Germinal center (tissue), 1 donor: ENCODE results near the gene UBAC2.
"Not testable (repeated sequence)": the region's sequence is repeated elsewhere in the genome, so short reads cannot be mapped to it uniquely, and the experiment has no call there.

Experiments used
- DNase-seq: peaks from one replicate; pipeline ENCODE4 v3.0.0; 2012; ENCODE audit warnings: mixed read lengths, low spot score

The UBAC2 gene

DNA sequence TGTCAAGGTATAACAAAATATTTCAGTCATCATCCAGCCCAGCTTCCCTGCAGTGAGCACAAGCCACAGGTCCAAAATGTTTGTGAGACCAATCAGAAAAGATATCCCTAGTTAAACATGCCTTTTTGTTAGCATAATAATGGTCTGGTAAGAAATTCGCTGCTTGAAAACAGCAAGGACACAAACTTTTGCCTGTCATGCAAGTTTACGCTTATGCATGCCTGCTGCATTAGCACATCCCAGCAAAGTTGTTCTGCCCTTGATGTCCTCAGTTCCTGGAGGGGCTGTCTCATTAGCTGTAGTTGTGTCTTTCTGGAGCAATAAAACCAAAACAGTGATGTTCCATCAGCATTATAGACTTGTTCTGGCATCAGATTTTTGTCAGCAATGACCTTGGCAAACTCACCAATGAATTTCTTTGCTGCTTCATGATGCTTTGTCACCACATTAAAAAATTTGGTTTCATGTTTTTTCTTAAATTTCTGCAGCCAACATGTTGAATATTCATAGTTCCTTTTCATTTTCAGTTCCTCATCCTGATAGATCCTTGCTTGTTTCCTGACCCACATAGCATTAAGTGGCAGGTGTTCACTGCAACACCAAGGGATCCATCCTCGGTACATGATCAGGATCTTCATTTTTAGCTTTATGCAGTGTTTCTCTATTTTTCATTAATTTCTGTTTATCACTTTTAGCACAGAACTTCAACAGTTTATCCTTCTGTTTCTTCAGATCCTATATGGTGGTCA lies 178.5 kb downstream of the UBAC2 start:
- DNase-seq, result no peak

DNA sequence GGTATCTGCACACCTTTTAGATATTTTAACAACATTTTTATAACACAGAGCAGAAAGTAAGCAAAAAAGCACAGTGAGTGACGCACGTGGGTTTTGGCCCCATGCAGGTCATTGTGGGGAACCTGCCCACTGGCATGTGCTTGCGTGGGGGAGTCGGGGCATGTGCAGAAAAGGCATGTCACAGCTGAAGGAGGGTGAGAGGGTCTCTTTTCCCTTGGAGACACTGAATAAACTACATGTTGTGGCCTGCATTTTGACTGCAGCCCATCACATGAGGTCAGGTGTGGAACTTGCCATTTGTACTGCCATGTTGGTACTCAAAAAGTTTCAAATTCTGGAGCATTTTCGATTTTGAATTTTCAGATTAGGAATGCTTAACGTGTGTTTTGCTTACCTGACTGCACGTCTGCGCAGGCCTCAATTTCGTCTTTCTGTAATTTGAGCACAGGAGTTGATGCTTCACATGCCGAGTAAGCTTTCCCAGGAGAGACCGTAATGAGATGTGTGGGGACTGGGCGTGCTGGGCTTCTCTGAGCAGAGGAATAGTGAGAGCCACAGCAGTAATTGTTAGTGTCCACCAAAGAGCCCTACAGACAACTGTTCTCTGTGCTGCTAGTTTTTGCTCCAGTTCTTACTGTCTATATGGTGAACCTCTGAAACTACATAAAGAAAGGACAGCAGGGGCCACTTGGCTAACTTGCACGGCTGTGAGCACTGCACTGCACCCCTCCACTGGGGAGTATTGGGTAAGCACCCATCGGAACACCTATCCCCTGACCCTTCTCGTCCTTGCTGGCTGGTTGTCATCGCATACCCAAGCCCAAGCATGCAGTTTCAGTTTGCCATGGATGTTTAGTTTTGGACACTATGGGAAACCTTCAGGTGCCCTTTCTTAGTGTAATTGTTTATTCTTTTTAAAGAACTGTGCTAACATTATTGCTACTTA lies 179.5 kb downstream of the UBAC2 start:
- DNase-seq, result no peak

DNA sequence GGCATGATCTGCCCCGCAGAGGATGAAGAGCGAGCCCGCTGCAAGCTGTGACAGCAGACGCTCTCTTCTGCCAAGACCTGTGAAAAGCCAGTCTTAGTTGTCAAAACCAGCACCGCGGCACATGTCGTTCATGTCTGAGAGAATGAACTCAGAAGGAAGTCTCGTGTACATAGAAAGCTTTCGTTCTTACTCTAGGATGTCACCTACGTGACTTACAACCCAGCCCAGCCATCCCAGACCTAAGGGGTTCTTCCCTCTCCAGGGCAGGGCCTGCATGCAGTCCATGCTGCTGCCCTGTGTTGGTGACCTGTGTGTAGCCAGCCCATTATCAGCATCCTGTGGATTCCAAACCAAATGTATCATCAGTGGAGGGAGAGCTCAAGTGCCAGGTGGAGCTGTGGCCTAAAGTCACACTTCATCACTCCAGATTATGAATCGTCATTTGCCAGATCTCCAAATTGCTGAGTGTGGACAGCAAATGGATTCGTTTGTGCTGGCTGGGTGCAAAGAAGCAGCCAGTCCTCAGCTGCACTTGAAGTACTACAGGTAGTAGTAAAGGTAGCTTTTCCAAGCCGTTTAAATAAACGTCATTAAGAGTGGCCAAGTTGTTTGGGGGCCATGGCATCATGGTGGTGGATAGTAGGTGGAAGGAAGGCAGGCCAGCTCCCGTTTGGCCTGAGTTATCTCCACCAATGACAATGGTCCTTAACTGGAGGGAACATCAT lies 180.4 kb downstream of the UBAC2 start:
- no peak for DNase-seq

DNA sequence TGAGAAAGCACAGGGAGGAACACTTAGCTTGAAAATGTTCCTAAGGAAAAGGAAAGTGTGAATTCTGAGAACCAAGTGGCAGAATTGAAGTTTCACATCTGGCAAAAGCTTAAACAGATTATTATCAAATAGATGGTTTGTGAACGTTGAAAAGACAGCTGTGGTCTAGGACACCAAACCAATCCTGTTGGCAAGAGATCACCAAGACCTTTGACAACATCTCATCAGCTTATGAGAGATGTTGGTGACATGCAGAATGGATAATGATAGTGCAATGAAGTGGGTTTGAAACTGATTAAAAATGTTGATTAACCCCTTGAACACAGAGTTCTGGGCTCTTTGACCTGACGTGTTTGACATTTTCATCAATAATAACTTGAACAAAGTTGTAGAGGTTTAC lies 181.1 kb downstream of the UBAC2 start:
- no peak for DNase-seq

DNA sequence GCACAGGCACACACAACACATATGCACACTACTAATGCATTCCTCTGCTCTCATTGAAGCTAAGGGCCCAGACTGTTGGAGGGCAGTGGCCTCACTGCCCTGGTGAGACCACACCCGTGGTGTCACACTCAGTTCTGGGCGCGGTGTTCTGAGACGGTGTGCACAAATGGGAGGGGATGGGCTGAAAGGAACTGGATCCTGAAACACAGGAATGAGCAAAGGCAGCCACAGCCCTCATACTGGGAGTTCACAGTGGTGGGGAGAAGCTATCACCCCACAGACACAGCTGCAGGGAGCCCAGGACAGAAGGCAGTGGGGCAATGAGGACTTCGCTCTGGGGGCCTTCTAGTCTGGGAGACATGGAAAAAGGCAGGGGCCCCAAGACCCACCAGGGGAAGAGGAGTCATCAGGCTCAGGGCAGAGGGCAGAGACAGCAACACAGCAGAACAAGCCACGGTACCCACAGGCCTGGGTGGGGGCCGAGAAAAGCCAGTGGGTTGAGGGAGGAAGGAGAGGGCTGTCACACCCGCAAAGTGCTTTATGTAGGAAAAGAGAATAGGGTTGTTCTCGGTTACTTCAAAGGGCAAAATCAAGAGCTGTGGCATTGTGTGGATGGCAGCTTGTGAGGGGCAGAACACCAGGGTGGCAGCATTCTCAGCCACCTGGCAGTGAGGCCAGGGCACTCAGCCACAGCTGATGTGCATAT lies 181.9 kb downstream of the UBAC2 start:
- no peak for DNase-seq

DNA sequence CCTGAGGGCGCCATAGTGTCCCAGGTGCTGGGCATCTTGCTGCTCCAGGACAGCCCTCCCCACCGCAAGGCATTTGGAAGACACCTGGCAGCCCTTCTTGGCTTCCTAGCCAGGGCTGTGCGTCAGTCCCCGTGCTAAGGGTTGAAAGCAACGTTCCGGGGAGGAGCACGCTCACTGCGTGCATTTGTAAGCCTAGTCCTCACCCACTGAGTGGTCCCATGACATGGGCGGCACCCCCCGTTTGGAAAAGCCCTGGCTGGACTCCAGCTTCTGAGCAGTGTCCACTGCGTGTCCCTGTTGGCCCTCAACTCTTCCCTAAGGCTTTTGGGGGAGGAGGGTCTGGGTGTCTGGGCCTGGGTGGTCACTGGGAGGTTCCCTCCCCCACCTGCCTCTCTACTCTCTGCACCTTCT lies 182.9 kb downstream of the UBAC2 start:
- DNase-seq, result no peak

DNA sequence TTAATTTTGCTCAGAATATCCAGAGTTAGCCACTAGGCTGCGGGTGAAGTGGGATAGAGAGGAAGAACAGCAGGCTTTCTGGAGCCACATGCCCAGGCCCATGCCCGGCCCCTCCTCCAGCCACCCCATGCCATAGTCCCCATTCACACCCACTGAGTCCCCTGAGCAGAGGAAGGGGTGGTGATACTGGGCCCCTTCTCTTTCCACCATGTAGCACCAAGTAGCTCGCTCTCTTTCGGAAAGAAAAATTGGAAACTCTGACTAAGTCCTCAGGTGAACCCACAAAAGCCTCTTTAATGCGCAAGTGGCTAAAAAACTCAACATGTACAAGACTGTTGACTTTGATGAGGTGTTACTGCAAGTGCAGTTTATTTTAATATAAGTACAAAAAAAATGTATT lies 183.3 kb downstream of the UBAC2 start:
- no peak for DNase-seq

DNA sequence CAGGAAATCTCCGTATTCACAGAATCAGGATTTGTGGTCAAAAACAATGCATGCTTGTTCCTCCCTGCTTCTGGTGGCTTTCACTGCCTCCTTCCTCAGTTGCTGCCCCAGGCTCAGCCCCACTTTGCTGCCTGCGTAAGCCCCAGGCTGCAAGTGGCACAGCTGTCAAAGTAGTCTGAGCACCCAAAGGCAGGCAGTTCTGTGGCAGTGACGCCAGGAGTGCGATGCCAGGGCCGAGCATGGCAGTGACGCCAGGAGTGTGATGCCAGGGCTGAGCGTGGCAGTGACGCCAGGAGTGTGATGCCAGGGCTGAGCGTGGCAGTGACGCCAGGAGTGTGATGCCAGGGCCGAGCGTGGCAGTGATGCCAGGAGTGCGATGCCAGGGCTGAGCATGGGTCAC lies 183.8 kb downstream of the UBAC2 start:
- DNase-seq, result no peak

DNA sequence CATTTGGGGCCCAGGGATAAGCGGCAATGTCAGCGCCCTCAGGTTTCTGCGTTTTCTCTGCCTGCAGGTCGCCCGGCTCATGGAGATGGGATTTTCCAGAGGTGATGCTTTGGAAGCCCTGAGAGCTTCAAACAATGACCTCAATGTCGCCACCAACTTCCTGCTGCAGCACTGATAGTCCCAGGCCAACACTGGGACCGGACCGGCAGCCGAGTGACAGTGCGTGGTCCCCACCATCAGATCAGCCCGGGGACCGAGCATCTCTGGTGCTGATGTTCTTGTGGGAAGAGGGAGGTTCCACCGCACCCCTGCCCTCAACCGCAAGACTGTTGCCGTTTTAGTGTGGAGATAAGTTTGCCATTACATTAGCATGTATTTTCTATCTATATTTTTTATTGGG lies 184.5 kb downstream of the UBAC2 start:
- DNase-seq, result no peak

DNA sequence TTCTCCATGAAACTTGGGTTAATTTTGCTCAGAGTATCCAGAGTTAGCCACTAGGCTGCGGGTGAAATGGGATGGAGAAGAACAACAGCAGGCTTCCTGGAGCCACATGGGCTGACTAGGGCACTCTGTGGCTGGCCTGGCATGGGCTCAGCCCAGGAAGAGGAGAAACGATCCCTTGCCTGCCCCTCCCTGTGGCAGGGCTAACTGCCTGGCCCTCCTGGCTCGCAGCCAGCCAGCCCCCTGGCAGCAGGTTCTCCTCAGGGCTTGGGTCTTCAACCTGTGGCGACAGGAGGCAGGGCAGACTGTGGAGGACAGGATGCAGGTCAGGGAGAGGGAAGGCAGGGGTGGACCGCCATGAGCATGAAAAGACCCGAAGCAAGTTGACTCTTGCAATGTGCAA lies 185.3 kb downstream of the UBAC2 start:
- DNase-seq, result no peak

DNA sequence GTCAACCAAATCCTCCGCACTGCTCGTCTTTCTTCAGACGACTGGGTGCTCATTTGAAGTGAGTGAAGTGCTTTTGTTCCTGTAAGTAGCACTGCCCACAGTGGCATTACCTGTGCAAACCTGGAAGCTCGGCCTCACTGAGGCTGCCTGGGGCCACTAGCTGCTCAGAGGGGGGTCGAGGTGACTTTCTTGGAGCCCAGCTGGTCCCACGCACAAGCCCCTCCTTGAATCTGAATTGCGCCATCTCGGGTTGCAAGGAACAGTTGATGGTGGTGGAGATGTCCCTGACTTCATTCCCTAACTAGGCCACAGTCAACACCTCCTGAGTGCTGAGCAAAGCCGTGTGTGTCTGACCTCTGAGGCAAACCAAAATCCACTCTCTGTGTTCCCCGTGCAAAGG lies 185.8 kb downstream of the UBAC2 start:
- DNase-seq, result no peak

DNA sequence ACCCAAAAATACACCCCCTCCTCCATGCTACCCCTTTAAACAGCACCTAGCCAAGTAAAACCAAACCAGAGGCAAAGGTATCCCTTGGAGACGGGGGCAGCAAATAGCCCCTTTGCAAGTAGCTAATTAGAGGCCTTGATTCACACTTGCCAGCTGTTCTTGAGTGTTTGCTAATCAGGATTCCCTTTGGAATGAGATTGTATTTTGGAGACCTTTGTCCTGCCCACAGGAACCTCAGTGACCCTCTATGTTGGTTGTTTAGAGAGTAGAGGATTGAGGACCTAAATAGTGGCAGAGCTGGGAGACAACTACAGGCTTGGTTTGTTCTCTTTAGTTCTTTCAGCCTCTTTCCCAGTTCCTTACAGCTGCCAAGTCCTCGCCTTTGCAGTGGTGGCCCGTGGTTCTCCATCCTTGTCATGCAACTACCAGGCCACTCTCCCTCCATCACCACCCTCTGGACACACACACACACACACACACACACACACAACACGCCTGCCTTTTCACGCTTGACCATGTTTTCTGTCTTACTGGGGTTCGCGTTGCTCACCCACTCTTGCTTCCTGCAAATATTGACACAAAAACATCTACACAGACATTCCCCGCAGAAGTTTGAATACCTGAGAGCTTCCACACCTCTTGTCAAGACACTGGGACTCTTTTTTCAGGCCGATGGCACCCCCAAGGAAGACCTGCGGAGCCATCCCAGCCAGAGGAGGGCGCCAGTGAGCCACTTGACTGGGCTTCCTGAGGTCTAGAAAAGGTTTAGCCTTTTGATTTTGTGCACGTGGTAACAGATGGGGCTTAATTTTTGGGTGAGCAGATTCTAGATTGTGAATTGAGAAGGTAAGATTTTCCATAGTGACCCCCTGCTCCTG lies 186.5 kb downstream of the UBAC2 start:
- DNase-seq, result peak; percentile 71

DNA sequence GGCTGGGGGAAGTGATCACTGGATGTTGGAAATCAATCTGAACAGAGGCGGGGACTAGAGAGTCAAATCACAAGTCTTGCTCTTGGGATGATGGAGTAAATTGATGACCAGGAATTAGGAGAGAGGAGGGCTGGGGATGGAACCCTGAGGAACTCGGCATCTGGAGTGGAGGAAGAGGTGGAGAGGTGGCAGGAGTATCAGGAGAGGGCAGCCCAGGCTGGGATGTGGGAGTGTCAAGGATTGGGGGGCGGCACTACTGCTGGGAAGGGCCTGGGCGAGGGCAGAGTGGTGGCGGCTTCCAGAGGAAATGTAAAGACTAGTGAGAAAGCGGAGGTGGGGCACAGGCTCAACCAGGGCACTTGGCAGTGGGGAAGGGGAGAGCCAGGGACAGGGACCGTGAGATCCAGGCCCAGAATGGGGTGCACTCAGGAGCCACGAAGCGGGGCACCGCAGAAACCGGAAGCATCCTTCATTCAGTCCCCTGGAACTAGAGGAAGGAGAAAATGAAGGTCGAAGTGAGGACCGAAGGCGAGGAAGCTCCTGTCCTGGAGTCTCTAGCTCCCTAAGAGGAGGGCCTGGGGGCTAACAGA lies 187.8 kb downstream of the UBAC2 start:
- no peak for DNase-seq

DNA sequence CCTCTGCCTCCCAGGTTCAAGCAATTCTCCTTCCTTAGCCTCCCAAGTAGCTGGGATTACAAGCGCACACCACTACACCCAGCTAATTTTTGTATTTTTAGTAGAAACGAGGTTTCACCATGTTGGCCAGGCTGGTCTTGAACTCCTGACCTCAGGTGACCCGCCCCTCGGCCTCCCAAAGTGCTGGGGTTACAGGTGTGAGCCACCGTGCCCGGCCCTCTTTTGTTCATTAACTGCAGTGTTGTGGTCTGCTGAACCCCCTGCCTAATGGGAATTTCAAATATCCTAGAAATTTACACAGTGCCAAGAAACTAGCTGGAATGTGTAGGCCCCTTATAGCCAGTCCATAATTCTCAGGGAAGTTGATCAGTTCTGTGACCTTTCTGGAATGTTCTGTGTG lies 188.4 kb downstream of the UBAC2 start:
- DNase-seq, result not testable (repeated sequence)

DNA sequence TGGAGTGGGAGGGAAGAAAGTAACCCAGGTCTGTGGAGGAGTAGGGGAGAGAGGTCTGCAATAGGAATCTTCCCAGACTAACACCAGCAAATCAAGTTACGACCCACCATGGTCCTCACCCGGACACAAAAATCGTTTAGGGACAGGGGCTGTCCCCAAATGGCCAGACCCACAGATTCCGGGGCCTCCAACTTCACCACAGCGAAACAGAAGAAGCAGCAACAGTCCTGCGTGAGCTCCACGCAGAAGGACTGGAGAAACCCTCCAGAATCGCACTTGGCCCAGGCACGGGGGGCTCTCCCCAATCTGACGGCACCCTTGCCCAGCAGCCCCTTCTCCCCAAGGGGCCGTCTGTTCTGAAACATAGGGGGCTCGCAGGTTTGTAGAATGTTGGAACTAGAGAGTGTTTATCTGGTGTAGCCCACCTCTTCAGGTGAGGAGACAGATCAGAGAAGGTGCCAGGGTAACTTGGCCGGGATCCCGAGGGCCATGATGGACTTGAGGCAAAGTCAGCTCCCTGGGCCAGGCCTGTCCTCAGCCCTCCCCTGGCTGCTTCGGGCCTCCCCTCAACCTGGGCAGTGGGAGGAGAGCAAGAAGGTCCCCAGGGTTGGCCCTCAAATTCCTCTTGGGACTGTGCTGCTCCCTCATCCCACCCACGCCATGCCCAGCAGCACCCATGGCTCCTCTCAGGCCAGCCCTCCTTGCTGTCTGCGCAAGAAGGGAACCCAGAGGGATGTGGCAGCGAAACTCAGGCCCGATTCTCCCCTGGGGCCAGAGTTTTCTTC lies 189.1 kb downstream of the UBAC2 start:
- DNase-seq, result no peak

DNA sequence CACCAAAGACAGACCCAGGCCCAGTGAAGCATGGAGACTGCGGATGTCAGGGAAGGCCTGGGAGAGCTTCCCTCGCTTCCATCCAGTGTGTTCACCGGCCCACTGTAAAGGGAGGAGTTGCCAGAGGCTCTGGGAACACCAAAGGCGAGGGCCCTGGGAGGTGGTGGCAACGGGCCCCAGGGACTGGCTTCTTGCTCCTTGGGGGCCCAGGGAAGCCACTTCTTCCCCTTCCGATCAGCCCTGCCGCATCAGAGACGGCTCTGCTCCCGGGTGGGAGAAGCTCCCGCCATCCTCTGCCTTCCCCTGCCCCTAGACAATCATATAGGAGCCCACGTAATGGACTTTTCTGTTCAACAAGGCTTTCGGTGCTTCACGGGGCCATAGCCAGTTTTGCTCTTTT lies 189.9 kb downstream of the UBAC2 start:
- DNase-seq, result no peak

DNA sequence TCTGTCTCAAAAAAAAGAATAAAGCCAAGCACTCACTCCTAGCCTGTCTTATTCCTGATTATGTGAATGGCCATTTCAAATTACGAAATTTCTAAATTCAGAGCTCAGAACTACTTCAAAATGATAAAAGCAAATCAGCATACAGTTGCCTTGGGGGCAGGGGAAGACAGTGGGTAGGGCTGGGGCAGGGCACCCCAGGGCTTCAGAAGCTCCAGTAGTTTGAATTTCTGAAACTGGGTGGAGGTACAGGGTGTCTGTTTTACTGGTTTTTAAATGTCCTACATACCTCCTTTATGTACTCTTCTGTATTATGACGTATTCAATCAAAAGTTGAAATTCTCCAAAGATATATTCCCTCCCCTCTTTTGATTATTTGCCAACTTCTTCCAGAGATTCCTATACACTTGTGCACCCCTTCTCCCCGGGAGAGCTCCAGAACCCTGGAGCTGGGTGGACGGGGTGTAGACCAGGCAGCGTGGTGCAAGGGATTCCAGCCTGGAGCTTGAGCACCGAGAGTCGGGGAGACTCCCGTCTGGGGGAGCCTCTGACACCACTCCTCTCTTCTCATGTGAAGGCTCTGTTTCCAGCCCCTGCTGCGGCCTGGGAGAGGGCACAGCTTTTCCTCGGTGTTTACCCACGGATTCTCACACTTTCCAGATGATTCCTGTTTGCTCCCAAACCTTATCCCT lies 191.3 kb downstream of the UBAC2 start:
- DNase-seq, result no peak

DNA sequence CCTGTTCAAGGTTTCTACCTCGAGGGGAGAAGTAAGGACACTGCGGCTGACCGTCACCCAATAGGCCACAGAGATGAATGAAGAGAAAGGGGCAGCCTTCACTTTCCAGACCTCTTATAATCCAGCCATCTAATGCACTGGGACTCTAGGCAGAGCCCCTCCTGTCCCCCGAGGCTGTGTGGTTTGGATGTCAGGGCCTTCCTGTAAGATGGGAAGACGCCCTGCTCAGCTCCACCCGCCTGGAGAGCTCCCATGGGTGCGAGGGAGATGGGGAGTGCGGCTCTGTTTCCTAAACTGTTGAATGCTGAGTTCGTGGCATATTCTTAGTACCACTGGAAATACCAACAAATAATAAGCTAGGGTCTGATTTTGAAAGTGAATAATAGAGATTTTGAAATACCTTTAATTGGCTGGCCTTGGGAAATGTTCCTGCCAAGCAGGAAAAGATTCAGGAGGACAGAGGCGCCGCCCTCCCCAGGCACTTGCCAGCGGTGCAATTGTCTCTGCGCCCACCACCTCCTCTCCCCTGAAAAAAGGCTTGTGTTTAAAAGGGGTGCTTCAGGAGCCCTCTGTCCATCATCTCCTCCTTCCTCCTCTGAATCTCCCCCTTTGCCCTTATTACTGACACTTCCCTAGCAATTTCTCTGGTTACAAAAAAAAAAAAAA lies 191.9 kb downstream of the UBAC2 start:
- no peak for DNase-seq

DNA sequence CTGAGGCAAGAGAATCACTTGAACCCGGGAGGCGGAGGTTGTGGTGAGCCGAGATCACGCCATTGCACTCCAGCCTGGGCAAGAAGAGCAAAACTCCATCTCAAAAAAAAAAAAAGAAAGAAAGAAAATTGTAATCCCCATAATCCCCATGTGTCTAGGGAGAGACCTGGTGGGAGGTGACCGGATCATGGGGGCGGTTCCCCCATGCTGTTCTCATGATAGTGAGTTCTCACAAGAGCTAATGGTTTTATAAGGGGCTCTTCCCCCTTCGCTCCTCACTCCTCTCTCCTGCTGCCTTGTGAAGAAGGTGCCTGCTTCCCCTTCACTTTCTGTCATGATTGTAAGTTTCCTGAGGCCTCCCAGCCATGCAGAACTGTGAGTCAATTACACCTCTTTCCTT lies 192.7 kb downstream of the UBAC2 start:
- DNase-seq, result not testable (repeated sequence)
